Stomach (tissue), 9 donors: ENCODE measurements around the gene PLEKHG5. TPM values are rescaled to one million over a fixed set of nuclear protein-coding genes. Genes with fewer than 3 reads are reported as not detected.
A peak's percentile ranks its signal among the peaks of the same experiment; 100 is the strongest.

Experiments used
- DNase-seq, 2 donors: peaks; one replicate each; pipeline versions ENCODE4 v3.0.0 to v3.0.0-alpha.2; 2013 to 2019
- H3K27ac ChIP-seq, 5 donors: fragments of 200-600 bp in 4 of 5; sonication (generic) in 4 of 5; one replicate each; pipeline ENCODE4 v1.5.1; 2013 to 2019; ENCODE audit warnings: mild to moderate bottlenecking in 1 of 5, moderate library complexity in 1 of 5
- H3K27me3 ChIP-seq, 3 donors: fragments of 200-600 bp; sonication (generic); one replicate each; pipeline ENCODE4 v1.5.1; 2017 to 2019; ENCODE audit warnings: mixed run types in 1 of 3
- H3K36me3 ChIP-seq, 4 donors: fragments of 200-600 bp; sonication (generic); 1 replicate in 3 of 4; 2 replicates in 1 of 4; pipeline ENCODE4 v1.5.1; 2016 to 2019
- H3K4me1 ChIP-seq, 4 donors: fragments of 200-600 bp; sonication (generic); one replicate each; pipeline ENCODE4 v1.5.1; 2016 to 2019
- H3K4me3 ChIP-seq, 4 donors: fragments of 200-600 bp; sonication (generic) in 3 of 4; one replicate each; pipeline ENCODE4 v1.5.1; 2016 to 2019; ENCODE audit warnings: mild to moderate bottlenecking in 1 of 4
- H3K9me3 ChIP-seq, 4 donors: fragments of 200-600 bp; sonication (generic); one replicate each; pipeline ENCODE4 v1.5.1; 2016 to 2019
- CTCF ChIP-seq, 7 experiments: fragments of 450-650 bp in 4 of 7; fragments of 200-600 bp in 3 of 7; sonication (generic) in 3 of 7; IDR thresholded peaks; one replicate each; pipeline ENCODE4 v1.5.1; 2016 to 2019; ENCODE audit warnings: antibody characterized with exemption in 7 of 7, control low read depth in 2 of 7, mild to moderate bottlenecking in 1 of 7
- EP300 ChIP-seq: sonication (generic); formaldehyde crosslinking; IDR thresholded peaks from one replicate; pipeline ENCODE4 v1.6.1; 2017; ENCODE audit warnings: antibody characterized with exemption
- POLR2A ChIP-seq, 4 donors: fragments of 450-650 bp; IDR thresholded peaks; one replicate each; pipeline ENCODE4 v1.6.1; 2016; ENCODE audit warnings: antibody characterized with exemption in 4 of 4, control low read depth in 2 of 4, mild to moderate bottlenecking in 1 of 4, moderate library complexity in 1 of 4
- POLR2AphosphoS5 ChIP-seq, 3 donors: sonication (generic); formaldehyde crosslinking; IDR thresholded peaks; one replicate each; pipeline ENCODE4 v1.6.1; 2016; ENCODE audit warnings: antibody characterized with exemption in 3 of 3
- WGBS, 5 donors: extraction: QIAGEN DNeasy Blood & Tissue Kit in 3 of 5; methylation state at CpG; one replicate each; pipeline versions ENCODE4 v1.1.5 to v1.1.7; 2013 to 2018; 5-methylcytosine and 5-hydroxymethylcytosine counted together
- intact Hi-C: fragments of 100-400 bp; cut with DNase I; formaldehyde crosslinking; loops from one replicate; pipeline ENCODE4 v1.15.1; 2023; ENCODE audit warnings: low total_unique reads
- polyA plus RNA-seq, 3 donors: library from polyadenylated mRNA; stranded (reverse); fragments of 200-250 nt; gene quantifications; one replicate each; pipeline ENCODE4 v1.2.3, GENCODE V29; 2013
- total RNA-seq, 5 donors: library from RNA; depleted of rRNA; stranded (reverse); fragments of >200 nt; gene quantifications; one replicate each; pipeline versions ENCODE4 v1.1.0 to v1.2.3, GENCODE V29; 2014 to 2016
- donor health status: healthy with polysubstance abuse.
- donor health status: Bipolar disorder and iron deficiency.
- donor health status: healthy.

Gene PLEKHG5
- total and polyA plus RNA-seq, 8 donors: 1.4 to 58.8 (median 7.4) TPM

- H3K27me3 ChIP-seq: no peaks in the 10 kb centered on the region
- intact Hi-C loops: no loop called here
- H3K27ac ChIP-seq: no peak overlapping the region
- TF ChIP-seq CTCF (IDR thresholded peaks at IDR 0.05): no peak
- no peak for TF ChIP-seq EP300
- TF ChIP-seq POLR2A (IDR thresholded peaks at IDR 0.05): no peak
- no peak for TF ChIP-seq POLR2AphosphoS5 (IDR thresholded peaks at IDR 0.05)
- H3K4me1 ChIP-seq: peaks cover 0 to 15% (median 11%) of the 10 kb centered on the region in 4 donors
- H3K36me3 ChIP-seq: peaks cover 0 to 22% (median 11%) of the 10 kb centered on the region in 4 donors
- 68 to 81% (median 75%) methylated on average over 5 of the region's 5 CpGs for WGBS, 5 donors
- DNase-seq: peak in 1 of 2 donors; percentile 85
- no peak overlapping the region for H3K4me3 ChIP-seq
- no peaks in the 10 kb centered on the region for H3K9me3 ChIP-seq
Measured at GRCh38 chr1:6476483-6476882, 15.0 kb downstream of the PLEKHG5 start.

- peak; percentile 80 to 81 for DNase-seq
- Histone ChIP-seq H3K4me3 (no peak overlapping the region), H3K4me1 (peaks cover 0 to 22% (median 11%) of the 10 kb centered on the region in 4 donors), H3K27me3 (no peaks in the 10 kb centered on the region), H3K36me3 (peaks cover 0 to 26% (median 15%) of the 10 kb centered on the region in 4 donors), H3K9me3 (no peaks in the 10 kb centered on the region), H3K27ac (no peak overlapping the region)
- intact Hi-C loops: no loop called here
- 24 to 40% (median 25%) methylated on average over 17 to 33 of the region's 33 CpGs for WGBS, 5 donors
- TF ChIP-seq POLR2AphosphoS5 (IDR thresholded peaks at IDR 0.05): peak in 1 of 3 donors; percentile 11
- no peak for TF ChIP-seq POLR2A (IDR thresholded peaks at IDR 0.05)
- no peak for TF ChIP-seq EP300
- TF ChIP-seq CTCF (IDR thresholded peaks at IDR 0.05): peak in 5 of 7 experiments; percentile 68 to 95 (median 83)
Measured at GRCh38 chr1:6475381-6476133, 15.9 kb downstream of the PLEKHG5 start.

- no peaks in the 10 kb centered on the region for H3K27me3 ChIP-seq
- TF ChIP-seq EP300 (no peak), POLR2AphosphoS5 (IDR thresholded peaks at IDR 0.05) (no peak), CTCF (IDR thresholded peaks at IDR 0.05) (no peak), POLR2A (IDR thresholded peaks at IDR 0.05) (no peak)
- WGBS, 5 donors: 77 to 84% (median 84%) methylated on average over 3 to 13 of the region's 13 CpGs
- H3K9me3 ChIP-seq: no peaks in the 10 kb centered on the region
- H3K36me3 ChIP-seq: peaks cover 3 to 33% (median 22%) of the 10 kb centered on the region in 4 donors
- intact Hi-C loops: no loop called here
- no peak overlapping the region for H3K27ac ChIP-seq
- H3K4me1 ChIP-seq: peaks cover 0 to 22% (median 11%) of the 10 kb centered on the region in 4 donors
- no peak for DNase-seq
- H3K4me3 ChIP-seq: no peak overlapping the region
Measured at GRCh38 chr1:6474815-6475282, 16.6 kb downstream of the PLEKHG5 start.

- no peaks in the 10 kb centered on the region for H3K27me3 ChIP-seq
- H3K9me3 ChIP-seq: no peaks in the 10 kb centered on the region
- TF ChIP-seq POLR2AphosphoS5 (IDR thresholded peaks at IDR 0.05) (no peak), CTCF (IDR thresholded peaks at IDR 0.05) (no peak), POLR2A (IDR thresholded peaks at IDR 0.05) (no peak), EP300 (no peak)
- peaks cover 3 to 40% (median 28%) of the 10 kb centered on the region in 4 donors for H3K36me3 ChIP-seq
- WGBS, 5 donors: 75 to 86% (median 81%) methylated on average over 13 to 33 of the region's 33 CpGs
- H3K27ac ChIP-seq: no peak overlapping the region
- intact Hi-C loops: no loop called here
- no peak overlapping the region for H3K4me3 ChIP-seq
- peaks cover 0 to 22% (median 11%) of the 10 kb centered on the region in 4 donors for H3K4me1 ChIP-seq
- DNase-seq: no peak
Measured at GRCh38 chr1:6473974-6474814, 17.3 kb downstream of the PLEKHG5 start.
